Gastrocnemius medialis (tissue), 4 donors: ENCODE measurements around the gene LAMA4. TPM values are rescaled to one million over a fixed set of nuclear protein-coding genes. Genes with fewer than 3 reads are reported as not detected.

Experiments
- ATAC-seq, 2 donors: fragments of 150-250 bp; one replicate each; pipeline ENCODE4 v1.9.1; 2016
- DNase-seq, 2 donors: peaks; one replicate each; pipeline ENCODE4 v3.0.0-alpha.2; 2019
- H3K27ac ChIP-seq, 4 donors: fragments of 200-600 bp; sonication (generic); 1 replicate in 1 of 4; 2 replicates in 3 of 4; pipeline ENCODE4 v1.5.1; 2016 to 2018; ENCODE audit warnings: mild to moderate bottlenecking in 2 of 4, moderate library complexity in 1 of 4
- H3K27me3 ChIP-seq, 3 donors: fragments of 200-600 bp; sonication (generic) in 2 of 3; 1 replicate in 1 of 3; 2 replicates in 2 of 3; pipeline versions ENCODE4 v1.5.1 to v1.6.0; 2016 to 2019; ENCODE audit warnings: mild to moderate bottlenecking in 1 of 3, moderate library complexity in 1 of 3
- H3K36me3 ChIP-seq, 2 donors: fragments of 200-600 bp; sonication (generic) in 1 of 2; one replicate each; pipeline ENCODE4 v1.5.1; 2017 to 2018
- H3K4me1 ChIP-seq, 2 donors: fragments of 200-600 bp; sonication (generic) in 1 of 2; one replicate each; pipeline ENCODE4 v1.5.1; 2016 to 2017; ENCODE audit warnings: mild to moderate bottlenecking in 2 of 2
- H3K4me3 ChIP-seq, 4 donors: fragments of 200-600 bp; sonication (generic) in 3 of 4; 1 replicate in 1 of 4; 2 replicates in 3 of 4; pipeline ENCODE4 v1.5.1; 2016 to 2019; ENCODE audit warnings: mild to moderate bottlenecking in 2 of 4
- H3K9me3 ChIP-seq, 3 donors: fragments of 200-600 bp; sonication (generic) in 2 of 3; 1 replicate in 1 of 3; 2 replicates in 2 of 3; pipeline ENCODE4 v1.5.1; 2016 to 2019
- CTCF ChIP-seq, 5 experiments: fragments of 450-650 bp in 3 of 5; fragments of 200-600 bp in 2 of 5; sonication (generic) in 2 of 5; IDR thresholded peaks in 4 of 5; conservative IDR thresholded peaks in 1 of 5; 1 replicate in 4 of 5; 2 replicates in 1 of 5; pipeline ENCODE4 v1.5.1; 2016 to 2019; ENCODE audit warnings: antibody characterized with exemption in 5 of 5, mild to moderate bottlenecking in 3 of 5, moderate library complexity in 3 of 5
- POLR2A ChIP-seq, 2 donors: fragments of 450-650 bp; IDR thresholded peaks; one replicate each; pipeline ENCODE4 v1.6.1; 2017; ENCODE audit warnings: antibody characterized with exemption in 2 of 2, mild to moderate bottlenecking in 2 of 2, moderate library complexity in 2 of 2
- in situ Hi-C, 4 donors: fragments of 200-750 bp; cut with MboI; loops; one replicate each; pipeline versions ENCODE4 v1.15.0 to v1.8.0; 2017; ENCODE audit warnings: low sequenced_read_pairs in 4 of 4
- intact Hi-C: fragments of 100-400 bp; cut with DNase I; formaldehyde crosslinking; loops from one replicate; pipeline ENCODE4 v1.15.1; 2023; ENCODE audit warnings: low total_unique reads
- total RNA-seq, 4 donors: library from RNA; depleted of rRNA; stranded (reverse); fragments of >200 nt; gene quantifications; one replicate each; pipeline versions ENCODE4 v1.1.0 to v1.2.3, GENCODE V29; 2016

Gene LAMA4
- total RNA-seq, 4 donors from 2014 or later: 4.4 to 19.1 (median 7.4) TPM

- Histone ChIP-seq H3K27me3 (no peaks in the 10 kb centered on the region), H3K9me3 (no peaks in the 10 kb centered on the region), H3K4me1 (peaks cover 15 to 16% of the 10 kb centered on the region in 2 donors), H3K4me3 (no peak overlapping the region), H3K27ac (peak overlapping the region in 3 of 4 donors; percentile 12 to 41 (median 34)), H3K36me3 (no peaks in the 10 kb centered on the region)
- ATAC-seq (no peak), DNase-seq (no peak)
- in situ Hi-C loops: no loop called here
- TF ChIP-seq CTCF (IDR thresholded peaks at IDR 0.05 in 4 of 5, conservative IDR thresholded peaks at IDR 0.05 in 1 of 5) (no peak), POLR2A (IDR thresholded peaks at IDR 0.05) (no peak)
- intact Hi-C loops: no loop called here
Measured at GRCh38 chr6:112216662-112217551, 37.5 kb downstream of the LAMA4 start.

GRCh38 chr6:112215488-112216284, 38.7 kb downstream of the LAMA4 start:
- intact Hi-C loops: no loop called here

GRCh38 chr6:112214739-112215269, 39.6 kb downstream of the LAMA4 start:
- no peak for DNase-seq
- in situ Hi-C loops (no loop called here), intact Hi-C loops (no loop called here)
- Histone ChIP-seq H3K36me3 (no peaks in the 10 kb centered on the region), H3K9me3 (no peaks in the 10 kb centered on the region), H3K4me1 (peaks cover 11 to 15% of the 10 kb centered on the region in 2 donors), H3K4me3 (no peak overlapping the region), H3K27me3 (no peaks in the 10 kb centered on the region), H3K27ac (peak overlapping the region in 3 of 4 donors; percentile 3 to 24 (median 16))
- no peak for TF ChIP-seq CTCF (IDR thresholded peaks at IDR 0.05 in 4 of 5, conservative IDR thresholded peaks at IDR 0.05 in 1 of 5)
- TF ChIP-seq POLR2A (IDR thresholded peaks at IDR 0.05): no peak
- ATAC-seq: no peak

More at GRCh38 chr6:112215488-112216284, 38.7 kb downstream of the LAMA4 start:
- Histone ChIP-seq H3K36me3 (no peaks in the 10 kb centered on the region), H3K27ac (peak overlapping the region in 1 of 4 donors; percentile 3), H3K4me3 (no peak overlapping the region), H3K27me3 (no peaks in the 10 kb centered on the region), H3K4me1 (peaks cover 11 to 15% of the 10 kb centered on the region in 2 donors), H3K9me3 (no peaks in the 10 kb centered on the region)
- DNase-seq (no peak), ATAC-seq (no peak)
- in situ Hi-C loops: no loop called here
- TF ChIP-seq POLR2A (IDR thresholded peaks at IDR 0.05) (no peak), CTCF (IDR thresholded peaks at IDR 0.05 in 4 of 5, conservative IDR thresholded peaks at IDR 0.05 in 1 of 5) (no peak)

GRCh38 chr6:112210852-112211251, 43.5 kb downstream of the LAMA4 start:
- Histone ChIP-seq H3K4me1 (peaks cover 9 to 11% of the 10 kb centered on the region in 2 donors), H3K36me3 (no peaks in the 10 kb centered on the region), H3K27me3 (no peaks in the 10 kb centered on the region), H3K9me3 (no peaks in the 10 kb centered on the region), H3K4me3 (no peak overlapping the region), H3K27ac (no peak overlapping the region)
- ATAC-seq: no peak
- DNase-seq: no peak
- TF ChIP-seq POLR2A (IDR thresholded peaks at IDR 0.05): no peak
- TF ChIP-seq CTCF (IDR thresholded peaks at IDR 0.05 in 4 of 5, conservative IDR thresholded peaks at IDR 0.05 in 1 of 5): no peak
- in situ Hi-C loops: no loop called here
- intact Hi-C loops: no loop called here
